Body of pancreas (tissue), 4 donors: ENCODE data around the gene IQCK. TPM values are rescaled to one million over a fixed set of nuclear protein-coding genes. Genes with fewer than 3 reads are reported as not detected.

Source experiments
- ATAC-seq: fragments of 150-250 bp; one replicate; pipeline ENCODE4 v1.9.1; 2016
- DNase-seq, 4 donors: peaks; one replicate each; pipeline ENCODE4 v3.0.0-alpha.2; 2019
- H3K27ac ChIP-seq, 4 donors: fragments of 200-600 bp; sonication (generic); 1 replicate in 3 of 4; 2 replicates in 1 of 4; pipeline versions ENCODE4 v1.5.1 to v1.6.1; 2016 to 2019; ENCODE audit warnings: mild to moderate bottlenecking in 1 of 4, mixed read lengths in 1 of 4, moderate library complexity in 1 of 4
- H3K27me3 ChIP-seq, 2 donors: fragments of 200-600 bp; sonication (generic); one replicate each; pipeline ENCODE4 v1.6.0; 2016; ENCODE audit warnings: mild to moderate bottlenecking in 1 of 2
- H3K36me3 ChIP-seq, 2 donors: fragments of 200-600 bp; sonication (generic); replicated peaks in 1 of 2; 2 replicates each; pipeline ENCODE4 v1.5.1; 2016; ENCODE audit warnings: low read depth in 2 of 2; ENCODE audit not compliant: insufficient read depth in 1 of 2
- H3K4me1 ChIP-seq: fragments of 200-600 bp; sonication (generic); one replicate; pipeline ENCODE4 v1.6.0; 2016
- H3K4me3 ChIP-seq, 2 donors: fragments of 200-600 bp; sonication (generic); 1 replicate in 1 of 2; 2 replicates in 1 of 2; pipeline ENCODE4 v1.5.1; 2016 to 2019
- H3K9me3 ChIP-seq, 3 donors: fragments of 200-600 bp; sonication (generic); 1 replicate in 2 of 3; 2 replicates in 1 of 3; pipeline ENCODE4 v1.5.1; 2016
- CTCF ChIP-seq, 7 experiments: fragments of 450-650 bp in 4 of 7; fragments of 200-600 bp in 3 of 7; sonication (generic) in 3 of 7; IDR thresholded peaks; one replicate each; pipeline ENCODE4 v1.5.1; 2016 to 2019; ENCODE audit warnings: antibody characterized with exemption in 7 of 7
- POLR2A ChIP-seq, 3 donors: fragments of 450-650 bp; IDR thresholded peaks; one replicate each; pipeline ENCODE4 v1.6.1; 2016; ENCODE audit warnings: antibody characterized with exemption in 3 of 3, mild to moderate bottlenecking in 2 of 3
- WGBS, 2 donors: methylation state at CpG; one replicate each; pipeline ENCODE4 v1.1.5; 2017; 5-methylcytosine and 5-hydroxymethylcytosine counted together
- intact Hi-C: fragments of 100-400 bp; cut with DNase I; formaldehyde crosslinking; loops from one replicate; pipeline ENCODE4 v1.15.1; 2023
- small RNA-seq: library from RNA; depleted of rRNA; stranded (forward); fragments of <200 nt; gene quantifications from one replicate; pipeline ENCODE3, GENCODE V24; 2016
- total RNA-seq, 2 donors: library from RNA; depleted of rRNA; stranded (reverse); fragments of >200 nt; gene quantifications; one replicate each; pipeline ENCODE4 v1.1.0, GENCODE V29; 2016

Gene IQCK
- total RNA-seq, 2 donors from 2014 or later = 10.9 to 52.7 TPM

- Histone ChIP-seq H3K27ac (no peak overlapping the region), H3K4me1 (no peaks in the 10 kb centered on the region), H3K27me3 (no peaks in the 10 kb centered on the region), H3K4me3 (no peak overlapping the region), H3K36me3 (no peaks in the 10 kb centered on the region), H3K9me3 (no peaks in the 10 kb centered on the region)
- ATAC-seq (no peak), DNase-seq (no peak)
- intact Hi-C loops = loop anchor here (5.0 to 10.0 kb wide), 2 partner anchors 401 to 724 kb away; no protein-coding TSS in a partner anchor
- TF ChIP-seq POLR2A (IDR thresholded peaks at IDR 0.05) = no peak
- TF ChIP-seq CTCF (IDR thresholded peaks at IDR 0.05) = no peak
- WGBS, 2 donors = 63 to 71% methylated on average over 7 of the region's 7 CpGs
These were observed 183.1 kb downstream of the IQCK start for GRCh38 chr16:19901164-19901563.

- ATAC-seq (peak; percentile 88), DNase-seq (peak; percentile 74 to 81 (median 76))
- Histone ChIP-seq H3K9me3 (no peaks in the 10 kb centered on the region), H3K27ac (no peak overlapping the region), H3K4me1 (peaks cover 7% of the 10 kb centered on the region), H3K36me3 (no peaks in the 10 kb centered on the region), H3K4me3 (no peak overlapping the region), H3K27me3 (no peaks in the 10 kb centered on the region)
- peak; percentile 87 to 99 (median 96) for TF ChIP-seq CTCF (IDR thresholded peaks at IDR 0.05)
- TF ChIP-seq POLR2A (IDR thresholded peaks at IDR 0.05) = no peak
- 16 to 17% methylated on average over 22 to 24 of the region's 24 CpGs for WGBS, 2 donors
- intact Hi-C loops = loop anchor here (5.0 to 10.0 kb wide), 2 partner anchors 480 to 717 kb away; no protein-coding TSS in a partner anchor
These were observed 189.3 kb downstream of the IQCK start for GRCh38 chr16:19907161-19907992.

Small RNA genes within 50 kb of the gene (small RNA-seq; reads per million reads assigned to genes)
- not detected for gene LARP7P2

Other genes with a start within 250 kb of the IQCK start
- gene GDE1, start 196.2 kb upstream of the IQCK start, total RNA-seq = 10 to 100 TPM; 29.7 to 30.6 TPM
- gene CCP110, start 194.3 kb upstream of the IQCK start, total RNA-seq = 10 to 100 TPM in 1 of 2 donors, 1 to 10 TPM in 1; 9.6 to 16.2 TPM
- 10 to 100 TPM; 25.4 to 31.6 TPM for gene VPS35L, start 162.6 kb upstream of the IQCK start, total RNA-seq
- 10 to 100 TPM in 1 of 2 donors, 1 to 10 TPM in 1; 8.6 to 12.2 TPM for gene KNOP1, start within 50 bp of the IQCK start, total RNA-seq
- gene GPRC5B, start 166.6 kb downstream of the IQCK start, total RNA-seq = 10 to 100 TPM; 27.7 to 31.6 TPM